Upper lobe of left lung (tissue), 4 donors: ENCODE results near the gene SLC25A22.

ENCODE experiments used
- CTCF ChIP-seq, 6 experiments: fragments of 450-650 bp in 4 of 6; fragments of 200-600 bp in 2 of 6; sonication (generic) in 2 of 6; IDR thresholded peaks; one replicate each; pipeline ENCODE4 v1.5.1; 2016 to 2019; ENCODE audit warnings: antibody characterized with exemption in 6 of 6
- POLR2A ChIP-seq, 4 donors: fragments of 450-650 bp; IDR thresholded peaks; one replicate each; pipeline ENCODE4 v1.5.1; 2016 to 2017; ENCODE audit warnings: antibody characterized with exemption in 4 of 4, mild to moderate bottlenecking in 2 of 4
- POLR2AphosphoS5 ChIP-seq, 2 donors: sonication (generic); formaldehyde crosslinking; IDR thresholded peaks; one replicate each; pipeline ENCODE4 v1.5.1; 2017; ENCODE audit warnings: antibody characterized with exemption in 2 of 2

GRCh38 chr11:776263-776560 lies 21.9 kb downstream of the SLC25A22 start:
- TF ChIP-seq CTCF (IDR thresholded peaks at IDR 0.05) = no peak
- no peak for TF ChIP-seq POLR2A (IDR thresholded peaks at IDR 0.05)
- no peak for TF ChIP-seq POLR2AphosphoS5 (IDR thresholded peaks at IDR 0.05)
